Epithelial cell of proximal tubule (primary cell): ENCODE data around the gene TUBA4B. TPM values are rescaled to one million over a fixed set of nuclear protein-coding genes. Genes with fewer than 3 reads are reported as not detected.
A peak's percentile ranks its signal among the peaks of the same experiment; 100 is the strongest.
"Not testable (repeated sequence)": the region's sequence is repeated elsewhere in the genome, so short reads cannot be mapped to it uniquely, and the experiment has no call there.

Source experiments
- DNase-seq: peaks from one replicate; pipeline ENCODE4 v3.0.0-alpha.2; 2011; ENCODE audit warnings: low read depth
- H3K4me3 ChIP-seq: 2 replicates; pipeline ENCODE4 v1.5.1; 2011; ENCODE audit warnings: low read depth, mild to moderate bottlenecking, low read length
- CTCF ChIP-seq: conservative IDR thresholded peaks from 2 replicates; pipeline ENCODE4 v1.5.1; 2012; ENCODE audit warnings: low read depth, mild to moderate bottlenecking, low read length
- total RNA-seq: library from RNA; depleted of rRNA; stranded (reverse); fragments of >200 nt; gene quantifications from 2 replicates; pipeline ENCODE4 v1.2.3, GENCODE V29; 2015

TUBA4B gene
- total RNA-seq, 1 donor from 2014 or later = 0.52 TPM

DNA sequence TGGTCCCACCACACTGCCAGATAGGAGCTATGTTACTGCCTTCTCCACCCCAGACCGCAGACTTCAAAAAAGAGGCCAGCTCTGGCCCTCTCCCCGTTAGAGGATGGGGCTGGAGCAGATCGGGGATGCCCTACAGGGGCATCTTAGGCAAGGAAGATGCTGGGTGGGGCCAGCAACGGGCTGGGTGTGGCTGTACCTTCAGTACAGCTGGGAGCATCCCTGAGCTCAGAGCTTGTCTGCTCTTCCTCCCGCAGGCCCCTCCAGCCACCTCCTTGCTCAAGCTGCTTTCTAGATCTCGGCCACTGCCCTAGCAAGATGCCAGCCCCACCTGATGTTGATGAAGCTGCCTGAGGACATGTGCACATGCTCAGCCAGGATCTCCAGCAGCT is 46.3 kb downstream of the TUBA4B start:
- H3K4me3 ChIP-seq = no peak overlapping the region
- DNase-seq = no peak
- no peak for TF ChIP-seq CTCF

DNA sequence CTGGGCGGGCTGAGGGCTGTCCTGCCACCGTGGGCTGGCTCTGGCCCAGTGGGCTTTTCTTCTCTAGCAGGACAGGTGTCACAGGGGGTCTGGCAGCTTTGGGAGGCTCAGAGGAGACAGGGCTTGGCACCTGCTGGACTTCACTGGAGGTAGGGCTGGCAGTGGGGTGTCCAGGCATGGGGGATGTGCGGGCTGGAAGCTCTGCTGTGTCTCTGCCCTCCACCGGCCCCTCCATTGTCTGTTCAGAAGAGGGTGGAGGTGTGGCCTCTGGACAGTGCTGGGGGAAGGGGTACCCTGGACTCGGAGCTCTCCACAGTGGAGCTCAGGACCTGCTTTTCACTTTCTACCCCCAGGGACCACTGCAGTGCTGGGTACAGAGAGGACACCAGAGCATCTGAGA is 47.0 kb downstream of the TUBA4B start:
- DNase-seq = no peak
- no peak for TF ChIP-seq CTCF
- no peak overlapping the region for H3K4me3 ChIP-seq

GRCh38 chr2:219302412-219302968 is 49.4 kb downstream of the TUBA4B start:
- H3K4me3 ChIP-seq = no peak overlapping the region
- TF ChIP-seq CTCF = no peak
- no peak for DNase-seq

GRCh38 chr2:219304223-219304622 is 51.2 kb downstream of the TUBA4B start:
- no peak overlapping the region for H3K4me3 ChIP-seq
- no peak for DNase-seq
- no peak for TF ChIP-seq CTCF

DNA sequence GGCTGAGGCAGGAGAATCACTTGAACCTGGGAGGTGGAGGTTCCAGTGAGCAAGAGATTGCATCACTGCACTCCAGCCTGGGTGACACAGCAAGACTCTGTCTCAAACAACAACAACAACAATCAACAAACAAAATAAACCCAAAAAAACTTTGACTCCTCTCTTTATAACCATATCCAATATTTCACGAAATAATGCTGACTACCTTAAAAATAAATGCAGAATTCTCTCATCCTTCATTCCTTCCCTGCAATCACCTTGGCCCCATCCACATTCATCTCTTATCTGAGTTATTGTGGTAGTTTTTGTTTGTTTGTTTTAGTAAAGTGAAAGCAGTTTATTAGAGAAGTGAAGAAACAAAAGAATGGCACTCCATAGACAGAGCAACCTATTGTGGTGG is 53.0 kb downstream of the TUBA4B start:
- H3K4me3 ChIP-seq = no peak overlapping the region
- no peak for TF ChIP-seq CTCF
- no peak for DNase-seq

GRCh38 chr2:219308142-219309101 is 55.4 kb downstream of the TUBA4B start:
- no peak for DNase-seq
- no peak for TF ChIP-seq CTCF
- H3K4me3 ChIP-seq = peak overlapping the region; percentile 33

GRCh38 chr2:219309278-219309677 is 56.2 kb downstream of the TUBA4B start, which contains the start of gene PTPRN:
Gene PTPRN, minus strand, starts transcription at chr2:219309401. Its CDS starts 69 bp downstream, at chr2:219309332.
- no peak for TF ChIP-seq CTCF
- H3K4me3 ChIP-seq = peak within 1 kb of the TSS; percentile 33
- DNase-seq = no peak

- H3K4me3 ChIP-seq, DNase-seq: not testable (repeated sequence)
Observed at GRCh38 chr2:219312683-219313263, 59.7 kb downstream of the TUBA4B start.
